ENCODE data around the gene SNX33.
"Not testable (repeated sequence)": the region's sequence is repeated elsewhere in the genome, so short reads cannot be mapped to it uniquely, and the experiment has no call there.

The SNX33 gene, protein sequence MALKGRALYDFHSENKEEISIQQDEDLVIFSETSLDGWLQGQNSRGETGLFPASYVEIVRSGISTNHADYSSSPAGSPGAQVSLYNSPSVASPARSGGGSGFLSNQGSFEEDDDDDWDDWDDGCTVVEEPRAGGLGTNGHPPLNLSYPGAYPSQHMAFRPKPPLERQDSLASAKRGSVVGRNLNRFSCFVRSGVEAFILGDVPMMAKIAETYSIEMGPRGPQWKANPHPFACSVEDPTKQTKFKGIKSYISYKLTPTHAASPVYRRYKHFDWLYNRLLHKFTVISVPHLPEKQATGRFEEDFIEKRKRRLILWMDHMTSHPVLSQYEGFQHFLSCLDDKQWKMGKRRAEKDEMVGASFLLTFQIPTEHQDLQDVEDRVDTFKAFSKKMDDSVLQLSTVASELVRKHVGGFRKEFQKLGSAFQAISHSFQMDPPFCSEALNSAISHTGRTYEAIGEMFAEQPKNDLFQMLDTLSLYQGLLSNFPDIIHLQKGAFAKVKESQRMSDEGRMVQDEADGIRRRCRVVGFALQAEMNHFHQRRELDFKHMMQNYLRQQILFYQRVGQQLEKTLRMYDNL

DNA sequence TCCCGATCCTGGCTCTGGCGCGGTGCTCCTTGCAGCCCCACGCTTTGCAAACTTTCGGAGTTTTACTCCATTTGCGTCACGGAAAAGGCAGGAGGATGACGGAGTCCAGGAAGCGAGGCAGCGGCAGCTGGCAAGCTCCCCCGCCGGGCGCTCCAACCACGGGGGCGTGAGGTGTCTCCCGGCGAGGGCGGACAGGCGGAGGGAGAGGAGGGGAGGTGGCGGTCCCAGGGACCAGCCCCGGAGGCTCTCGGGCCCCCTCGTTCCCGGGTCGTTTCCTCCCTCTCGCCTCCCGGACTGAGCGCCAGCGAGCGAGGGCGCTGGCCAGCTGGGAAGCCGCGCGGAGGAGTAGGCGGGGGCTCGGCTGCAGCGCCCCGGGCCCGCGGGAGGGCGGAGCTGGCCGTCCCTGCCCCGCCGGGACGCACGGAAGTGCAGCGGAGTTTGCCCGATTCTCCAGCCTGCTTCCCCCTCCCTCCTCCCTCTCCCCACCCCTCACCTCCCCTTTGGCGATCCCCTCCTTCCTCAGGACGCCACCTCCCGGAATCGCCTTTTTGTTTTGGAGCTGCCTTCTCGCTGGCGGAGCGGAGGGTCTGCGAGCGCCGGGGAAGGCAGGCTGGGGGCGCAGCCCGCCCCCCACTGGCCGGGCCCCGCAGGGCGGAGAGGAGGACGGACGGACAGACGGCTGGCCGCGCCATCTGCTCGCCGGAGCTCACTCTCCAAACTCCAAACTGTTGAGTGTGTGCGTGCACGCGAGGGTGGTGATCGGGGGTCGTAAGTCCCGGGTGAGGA lies at the start of gene SNX33:
Gene SNX33 (plus strand): TSS at position 543 of the 786 bp plus-strand sequence. CDS start 1,191 bp downstream, outside the sequence.
- H3K27ac Mint-ChIP-seq = peak within 1 kb of the TSS; percentile 68
- no peaks in the 10 kb centered on the region for H3K36me3 Mint-ChIP-seq (ENCODE audit: low read depth)
- H3K4me1 Mint-ChIP-seq (ENCODE audit: low read depth) = peaks cover 24% of the 10 kb centered on the region
- H3K4me3 Mint-ChIP-seq = peak within 1 kb of the TSS; percentile 84
- peaks cover 3% of the 10 kb centered on the region for H3K27me3 Mint-ChIP-seq (ENCODE audit: low read depth)
- no peaks in the 10 kb centered on the region for H3K9me3 Mint-ChIP-seq

DNA sequence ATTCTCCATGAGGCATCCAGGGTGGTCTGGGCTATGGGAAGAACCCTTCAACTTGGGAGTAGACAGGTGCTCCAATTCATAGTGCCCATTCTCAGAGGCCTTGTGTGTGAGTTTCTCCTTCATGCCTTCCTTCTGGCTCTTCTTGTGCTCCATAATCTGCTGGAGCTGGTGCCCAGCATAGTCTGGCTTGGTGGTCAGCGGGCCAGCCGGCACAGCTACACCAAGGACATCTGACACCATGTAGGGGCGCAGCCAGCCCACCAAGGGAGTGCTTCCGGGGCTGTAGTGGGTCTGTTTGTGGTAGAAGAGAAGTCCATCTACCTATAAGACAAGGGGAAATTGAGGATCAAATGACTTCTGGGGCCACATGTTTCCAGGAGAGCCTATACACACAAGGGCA lies 49.4 kb upstream of the SNX33 start:
- peaks cover 28% of the 10 kb centered on the region for H3K4me1 Mint-ChIP-seq (ENCODE audit: low read depth)
- H3K27ac Mint-ChIP-seq = peak overlapping the region; percentile 87
- H3K36me3 Mint-ChIP-seq (ENCODE audit: low read depth) = peaks cover 26% of the 10 kb centered on the region
- H3K9me3 Mint-ChIP-seq = no peaks in the 10 kb centered on the region
- no peaks in the 10 kb centered on the region for H3K27me3 Mint-ChIP-seq (ENCODE audit: low read depth)
- no peak overlapping the region for H3K4me3 Mint-ChIP-seq

DNA sequence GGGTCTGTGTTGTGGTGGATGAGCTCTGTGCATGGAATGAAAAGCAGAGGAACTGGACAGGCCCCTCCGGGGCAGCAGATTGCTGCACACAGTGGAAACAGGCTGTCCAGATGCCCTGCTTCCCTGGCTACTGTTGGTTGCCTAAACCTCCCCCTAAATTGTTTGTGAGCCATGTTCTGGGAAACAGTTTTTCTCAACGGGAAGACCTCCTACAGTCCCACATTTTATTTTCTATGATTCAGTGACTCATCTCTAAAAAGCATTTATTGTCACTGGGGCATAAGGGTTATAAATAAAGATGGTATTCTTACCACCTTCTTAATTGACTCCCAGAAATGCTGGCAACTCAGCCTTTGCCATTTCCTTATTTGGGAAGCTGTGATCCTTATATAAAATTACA lies 48.3 kb upstream of the SNX33 start:
- H3K27ac Mint-ChIP-seq = no peak overlapping the region
- H3K4me1 Mint-ChIP-seq (ENCODE audit: low read depth) = peaks cover 28% of the 10 kb centered on the region
- H3K36me3 Mint-ChIP-seq (ENCODE audit: low read depth) = peaks cover 30% of the 10 kb centered on the region
- H3K27me3 Mint-ChIP-seq (ENCODE audit: low read depth) = no peaks in the 10 kb centered on the region
- no peak overlapping the region for H3K4me3 Mint-ChIP-seq
- H3K9me3 Mint-ChIP-seq = no peaks in the 10 kb centered on the region

DNA sequence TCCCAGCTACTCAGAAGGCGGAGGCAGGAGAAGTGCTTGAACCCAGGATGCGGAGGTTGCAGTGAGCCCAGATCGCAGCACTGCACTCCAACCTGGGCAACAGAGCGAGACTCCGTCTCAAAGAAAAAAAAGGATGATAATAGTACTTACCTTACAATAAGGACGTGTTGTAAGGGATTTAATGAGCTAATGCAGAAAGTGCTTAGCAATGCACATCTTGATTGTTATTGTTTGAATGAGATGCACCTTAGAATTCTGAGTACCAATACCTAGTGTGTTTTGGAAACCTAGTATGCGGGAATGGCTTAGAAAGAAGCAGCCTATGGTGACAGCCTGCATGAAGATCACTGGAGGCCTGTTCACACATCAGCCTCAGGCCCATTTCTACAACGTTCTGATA lies 41.7 kb upstream of the SNX33 start:
- peaks cover 38% of the 10 kb centered on the region for H3K4me1 Mint-ChIP-seq (ENCODE audit: low read depth)
- H3K9me3 Mint-ChIP-seq = no peaks in the 10 kb centered on the region
- peaks cover 52% of the 10 kb centered on the region for H3K36me3 Mint-ChIP-seq (ENCODE audit: low read depth)
- H3K4me3 Mint-ChIP-seq = peak overlapping the region; percentile 66
- no peaks in the 10 kb centered on the region for H3K27me3 Mint-ChIP-seq (ENCODE audit: low read depth)
- peak overlapping the region; percentile 94 for H3K27ac Mint-ChIP-seq

DNA sequence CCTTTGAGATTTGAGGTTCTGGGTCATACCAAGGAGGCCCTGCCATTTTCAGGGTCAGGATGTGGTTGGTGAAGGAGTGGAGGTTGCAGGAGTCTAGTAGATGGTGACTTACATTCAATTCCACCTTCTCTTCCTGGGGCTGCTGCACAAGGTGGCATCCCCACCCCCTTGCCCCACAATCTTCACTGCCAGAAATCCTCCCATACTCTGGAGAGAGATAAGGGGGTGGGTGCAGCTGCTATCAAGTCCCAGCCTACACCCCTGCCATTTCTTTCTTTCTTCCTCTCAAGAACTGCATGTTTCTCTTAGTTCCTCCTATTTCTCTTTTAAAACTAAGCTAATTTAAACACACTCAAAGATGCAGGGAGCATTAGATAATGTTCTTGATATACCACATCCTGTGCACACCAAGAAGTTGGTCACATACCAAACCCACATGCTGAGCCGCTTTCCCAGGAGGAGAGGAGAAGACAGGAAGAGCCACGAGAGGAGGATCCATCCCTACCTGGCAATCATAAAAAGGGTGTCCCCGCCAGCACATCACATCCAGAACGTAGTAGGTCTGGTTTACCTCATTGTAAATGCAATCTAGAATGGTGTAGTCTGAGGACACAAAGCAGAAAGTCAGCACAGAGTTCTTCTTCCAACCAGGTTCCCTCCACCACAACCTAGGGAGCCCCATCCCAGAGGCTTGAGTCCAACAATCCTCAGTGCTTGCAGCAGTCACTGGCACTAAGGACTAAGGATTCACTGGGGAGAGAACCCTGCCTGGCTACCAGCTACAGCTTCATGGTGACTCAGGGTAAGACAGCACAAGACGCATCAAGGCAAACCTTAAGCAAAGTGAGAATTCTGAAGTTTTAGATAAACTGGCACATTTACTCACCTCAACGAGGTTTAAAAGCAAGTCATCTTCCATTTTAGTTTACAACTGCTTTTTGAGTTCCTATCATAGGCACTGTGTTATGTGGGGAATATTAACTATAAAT lies 40.7 kb upstream of the SNX33 start:
- peaks cover 49% of the 10 kb centered on the region for H3K36me3 Mint-ChIP-seq (ENCODE audit: low read depth)
- H3K9me3 Mint-ChIP-seq = no peaks in the 10 kb centered on the region
- H3K4me1 Mint-ChIP-seq (ENCODE audit: low read depth) = peaks cover 38% of the 10 kb centered on the region
- H3K27ac Mint-ChIP-seq = peak overlapping the region; percentile 94
- no peaks in the 10 kb centered on the region for H3K27me3 Mint-ChIP-seq (ENCODE audit: low read depth)
- peak overlapping the region; percentile 66 for H3K4me3 Mint-ChIP-seq

DNA sequence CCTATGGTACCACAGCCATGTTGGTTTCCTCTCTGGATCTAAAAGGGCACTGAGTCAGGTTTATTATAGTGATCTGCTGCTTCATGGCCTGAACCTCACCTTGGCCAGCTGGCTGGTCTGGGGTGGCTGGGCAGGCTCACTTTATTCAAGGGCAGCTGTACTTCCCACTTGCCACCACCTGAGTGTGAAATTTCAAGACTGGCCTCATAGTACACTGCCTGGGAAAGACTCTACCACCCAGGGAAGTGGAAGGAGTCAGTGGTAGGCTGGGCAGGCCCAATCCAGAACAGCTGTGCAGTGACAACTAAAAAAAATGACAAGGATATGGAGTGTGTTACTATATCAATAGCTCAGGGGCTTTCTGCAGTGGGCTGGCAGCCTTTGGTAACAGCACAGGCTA lies 30.9 kb upstream of the SNX33 start:
- no peak overlapping the region for H3K27ac Mint-ChIP-seq
- no peaks in the 10 kb centered on the region for H3K27me3 Mint-ChIP-seq (ENCODE audit: low read depth)

DNA sequence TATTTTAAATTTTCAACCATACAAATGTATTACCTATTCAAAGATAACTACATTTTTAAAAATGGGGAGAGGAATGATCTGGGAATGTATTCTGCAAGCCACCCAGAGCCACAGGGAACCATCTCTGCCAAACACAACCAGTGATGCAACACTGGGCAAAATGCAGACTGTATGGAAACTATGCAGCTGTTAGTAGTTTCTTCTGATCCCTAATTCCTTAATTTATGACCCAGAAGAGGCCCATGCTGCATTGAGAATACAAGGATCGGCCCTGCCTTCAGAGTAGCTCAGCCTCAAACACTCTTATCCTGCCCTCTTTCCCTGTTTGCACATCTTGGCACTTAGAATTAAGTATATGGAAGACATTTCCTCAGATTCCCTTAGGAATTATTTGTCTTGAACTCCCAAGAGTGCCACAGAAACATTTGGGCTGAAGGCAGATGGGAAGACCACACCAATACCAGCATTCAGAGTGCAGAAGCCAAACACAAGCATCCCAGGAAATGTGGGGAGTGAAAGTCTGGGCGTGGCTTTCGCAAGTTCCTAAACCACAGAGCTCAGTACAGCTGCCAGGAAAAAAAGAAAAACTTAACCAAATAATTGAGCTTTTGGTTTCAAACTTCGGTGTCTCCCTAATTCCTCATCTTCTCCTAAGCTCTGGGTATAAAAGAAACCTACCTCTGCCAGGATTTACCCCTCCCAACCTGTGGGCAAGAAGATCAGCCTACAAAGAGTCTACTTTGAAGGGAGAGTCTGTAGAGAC lies 27.5 kb upstream of the SNX33 start:
- H3K9me3 Mint-ChIP-seq = no peaks in the 10 kb centered on the region
- peak overlapping the region; percentile 38 for H3K27ac Mint-ChIP-seq
- H3K4me3 Mint-ChIP-seq = peak overlapping the region; percentile 54
- H3K4me1 Mint-ChIP-seq (ENCODE audit: low read depth) = peaks cover 25% of the 10 kb centered on the region
- H3K27me3 Mint-ChIP-seq (ENCODE audit: low read depth) = no peaks in the 10 kb centered on the region
- peaks cover 27% of the 10 kb centered on the region for H3K36me3 Mint-ChIP-seq (ENCODE audit: low read depth)

More for the DNA sequence above, 30.9 kb upstream of the SNX33 start:
- Mint-ChIP-seq H3K36me3 (ENCODE audit: low read depth) (peaks cover 45% of the 10 kb centered on the region), H3K4me3 (no peak overlapping the region), H3K9me3 (no peaks in the 10 kb centered on the region), H3K4me1 (ENCODE audit: low read depth) (peaks cover 18% of the 10 kb centered on the region)

DNA sequence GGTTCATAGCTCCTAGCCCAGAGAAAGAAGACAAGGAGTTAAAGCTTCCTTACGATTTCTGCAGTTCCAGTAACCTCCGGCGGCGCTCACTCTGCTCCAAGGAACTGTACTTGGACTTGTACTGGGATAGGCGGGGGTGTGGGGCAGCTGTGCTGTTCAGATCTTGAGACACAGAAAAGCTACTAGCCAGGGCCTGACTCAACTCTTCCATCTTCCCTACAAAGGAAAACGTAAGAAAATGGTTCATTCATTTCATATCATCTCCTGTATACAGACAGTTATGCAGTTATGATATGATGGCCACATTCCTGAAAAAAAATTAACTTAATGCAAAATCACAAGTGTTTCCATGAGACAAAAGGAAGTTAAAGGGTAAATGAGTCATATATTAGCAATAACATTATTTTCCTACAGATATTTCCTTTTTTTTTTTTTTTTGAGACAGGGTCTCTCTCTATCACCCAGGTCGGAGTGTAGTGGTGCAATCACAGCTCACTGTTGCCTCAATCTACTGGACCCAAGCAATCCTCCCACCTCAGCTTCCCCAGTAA lies 26.8 kb upstream of the SNX33 start:
- Mint-ChIP-seq H3K27ac (peak overlapping the region; percentile 38), H3K4me3 (peak overlapping the region; percentile 54), H3K27me3 (ENCODE audit: low read depth) (no peaks in the 10 kb centered on the region), H3K9me3 (no peaks in the 10 kb centered on the region), H3K4me1 (ENCODE audit: low read depth) (peaks cover 24% of the 10 kb centered on the region), H3K36me3 (ENCODE audit: low read depth) (peaks cover 24% of the 10 kb centered on the region)

DNA sequence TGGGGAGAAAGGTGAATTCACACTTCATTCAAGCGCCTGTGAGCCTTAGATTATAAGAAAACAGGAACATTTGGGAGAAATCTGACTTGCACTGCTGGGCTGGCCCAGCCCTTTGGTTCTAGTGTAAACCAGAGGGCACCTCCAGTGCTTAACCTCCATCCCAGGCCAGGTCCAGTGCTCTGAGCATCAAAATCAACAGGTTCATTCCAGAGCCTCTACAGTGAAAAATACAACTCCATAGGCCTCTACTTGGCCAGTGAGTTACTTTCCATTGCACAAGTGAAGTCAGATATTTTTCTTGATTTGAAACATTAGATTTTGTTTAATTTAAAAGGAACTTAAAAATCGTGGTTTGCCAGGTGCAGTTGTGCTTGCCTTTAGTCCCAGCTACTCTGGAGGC lies 25.2 kb upstream of the SNX33 start:
- no peak overlapping the region for H3K27ac Mint-ChIP-seq
- no peak overlapping the region for H3K4me3 Mint-ChIP-seq
- peaks cover 14% of the 10 kb centered on the region for H3K36me3 Mint-ChIP-seq (ENCODE audit: low read depth)

DNA sequence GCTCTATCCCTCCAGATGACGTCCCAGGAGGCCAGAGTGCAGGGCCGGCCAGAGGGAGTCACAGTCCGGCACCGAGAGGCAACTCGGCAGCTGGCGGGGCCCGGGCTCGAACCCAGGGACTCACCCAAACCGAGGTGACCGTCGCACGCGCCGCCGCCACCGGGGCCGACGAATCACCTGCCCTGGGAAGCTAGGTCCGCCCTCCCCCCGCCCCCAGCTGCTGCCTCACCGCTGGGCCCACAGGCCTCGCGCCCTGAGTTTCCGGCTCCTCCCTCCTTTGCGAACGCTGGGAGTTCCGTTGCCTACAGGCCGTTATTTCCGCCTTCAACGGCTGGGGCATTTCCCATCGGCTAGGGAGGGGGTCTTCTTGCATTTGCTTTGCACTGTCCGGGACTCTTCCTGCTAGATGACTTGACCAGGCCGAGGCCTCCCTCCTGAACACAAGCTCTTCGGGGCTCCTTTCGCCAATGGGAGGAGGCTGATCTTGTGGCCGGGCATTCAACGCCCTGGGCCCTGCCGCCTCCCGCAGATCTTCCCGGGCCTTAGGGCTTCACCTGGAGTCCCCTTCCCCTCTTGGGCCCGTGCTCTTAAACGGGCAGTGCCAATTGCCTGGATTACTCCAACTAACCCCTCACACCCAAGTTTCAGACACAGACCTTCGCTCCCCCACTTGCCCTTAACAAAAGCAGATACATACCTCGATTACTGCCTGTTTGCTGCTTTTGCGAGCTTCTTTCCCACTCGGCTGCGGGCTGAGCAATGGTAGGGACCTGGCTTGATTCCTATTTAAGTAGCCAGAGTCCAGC lies 22.0 kb upstream of the SNX33 start, which contains the start of gene SNUPN:
Gene SNUPN (minus strand): TSS at position 184 of the 806 bp plus-strand sequence. CDS start 4,674 bp downstream, outside the sequence.
- Mint-ChIP-seq H3K27ac (peak within 1 kb of the TSS; percentile 95), H3K9me3 (no peaks in the 10 kb centered on the region), H3K36me3 (ENCODE audit: low read depth) (peaks cover 6% of the 10 kb centered on the region), H3K27me3 (ENCODE audit: low read depth) (no peaks in the 10 kb centered on the region), H3K4me3 (peak within 1 kb of the TSS; percentile 89), H3K4me1 (ENCODE audit: low read depth) (peaks cover 27% of the 10 kb centered on the region)

More for the DNA sequence above, 25.2 kb upstream of the SNX33 start:
- Mint-ChIP-seq H3K4me1 (ENCODE audit: low read depth) (peaks cover 30% of the 10 kb centered on the region), H3K9me3 (no peaks in the 10 kb centered on the region), H3K27me3 (ENCODE audit: low read depth) (no peaks in the 10 kb centered on the region)

DNA sequence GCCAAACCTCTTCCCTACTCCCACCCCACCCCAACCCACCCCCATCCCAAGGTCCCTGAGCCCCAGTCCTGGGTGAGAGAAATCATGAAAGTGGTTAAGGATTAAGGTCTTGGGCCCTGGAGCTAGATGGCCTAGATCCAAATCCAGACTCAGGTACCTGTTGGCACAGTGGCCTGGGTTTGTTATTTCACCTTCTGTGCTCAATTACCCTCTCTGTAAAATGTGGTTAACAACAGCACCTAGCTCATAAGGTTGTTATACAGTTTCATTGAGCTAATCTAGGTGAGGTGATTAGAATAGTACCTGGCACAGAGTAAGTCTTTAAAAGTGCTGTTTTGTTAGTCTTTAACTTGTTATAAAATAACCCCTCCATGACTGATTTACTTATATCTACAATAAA lies 15.8 kb upstream of the SNX33 start:
- no peak overlapping the region for H3K27ac Mint-ChIP-seq
- no peaks in the 10 kb centered on the region for H3K9me3 Mint-ChIP-seq
- no peaks in the 10 kb centered on the region for H3K27me3 Mint-ChIP-seq (ENCODE audit: low read depth)
- H3K4me3 Mint-ChIP-seq = no peak overlapping the region
- H3K4me1 Mint-ChIP-seq (ENCODE audit: low read depth) = peaks cover 12% of the 10 kb centered on the region
- H3K36me3 Mint-ChIP-seq (ENCODE audit: low read depth) = no peaks in the 10 kb centered on the region

DNA sequence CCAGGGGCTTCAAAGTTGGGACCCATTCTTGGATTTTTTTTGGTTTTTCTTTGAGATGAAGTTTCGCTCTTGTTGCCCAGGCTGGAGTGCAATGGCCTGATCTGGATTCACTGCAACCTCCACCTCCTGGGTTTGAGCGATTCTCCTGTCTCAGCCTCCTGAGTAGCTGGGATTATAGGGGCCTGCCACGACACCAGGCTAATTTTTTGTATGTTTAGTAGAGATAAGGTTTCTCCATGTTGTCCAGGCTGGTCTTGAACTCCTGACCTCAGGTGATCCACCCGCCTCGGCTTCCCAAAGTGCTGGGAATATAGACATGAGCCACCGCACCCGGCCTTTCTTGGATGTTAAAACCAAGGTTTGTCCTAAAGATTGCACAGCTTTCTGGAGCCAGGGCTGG lies 13.8 kb upstream of the SNX33 start:
- not testable (repeated sequence) for H3K4me3 Mint-ChIP-seq; H3K27ac Mint-ChIP-seq; H3K27me3 Mint-ChIP-seq (ENCODE audit: low read depth); H3K9me3 Mint-ChIP-seq
- H3K4me1 Mint-ChIP-seq (ENCODE audit: low read depth) = peaks cover 17% of the 10 kb centered on the region
- peaks cover 11% of the 10 kb centered on the region for H3K36me3 Mint-ChIP-seq (ENCODE audit: low read depth)

All from T-helper 1 cell treated with Interleukin-12 subunit alpha and Interleukin-12 subunit beta and Interleukin-4 antibody, amounts not matched to agents 30 μg/mL and 1 μg/mL, for 36 hours (primary cell).